GM11168 (cell line): Measurements from ENCODE around the gene C19orf25.

ENCODE experiments used
- in situ Hi-C: fragments of 300-500 bp; cut with MboI; formaldehyde crosslinking; loops from one replicate; pipeline ENCODE4 v1.12.0; 2022; ENCODE audit warnings: low sequenced_read_pairs; ENCODE audit not compliant: unreplicated experiment

The C19orf25 gene

DNA sequence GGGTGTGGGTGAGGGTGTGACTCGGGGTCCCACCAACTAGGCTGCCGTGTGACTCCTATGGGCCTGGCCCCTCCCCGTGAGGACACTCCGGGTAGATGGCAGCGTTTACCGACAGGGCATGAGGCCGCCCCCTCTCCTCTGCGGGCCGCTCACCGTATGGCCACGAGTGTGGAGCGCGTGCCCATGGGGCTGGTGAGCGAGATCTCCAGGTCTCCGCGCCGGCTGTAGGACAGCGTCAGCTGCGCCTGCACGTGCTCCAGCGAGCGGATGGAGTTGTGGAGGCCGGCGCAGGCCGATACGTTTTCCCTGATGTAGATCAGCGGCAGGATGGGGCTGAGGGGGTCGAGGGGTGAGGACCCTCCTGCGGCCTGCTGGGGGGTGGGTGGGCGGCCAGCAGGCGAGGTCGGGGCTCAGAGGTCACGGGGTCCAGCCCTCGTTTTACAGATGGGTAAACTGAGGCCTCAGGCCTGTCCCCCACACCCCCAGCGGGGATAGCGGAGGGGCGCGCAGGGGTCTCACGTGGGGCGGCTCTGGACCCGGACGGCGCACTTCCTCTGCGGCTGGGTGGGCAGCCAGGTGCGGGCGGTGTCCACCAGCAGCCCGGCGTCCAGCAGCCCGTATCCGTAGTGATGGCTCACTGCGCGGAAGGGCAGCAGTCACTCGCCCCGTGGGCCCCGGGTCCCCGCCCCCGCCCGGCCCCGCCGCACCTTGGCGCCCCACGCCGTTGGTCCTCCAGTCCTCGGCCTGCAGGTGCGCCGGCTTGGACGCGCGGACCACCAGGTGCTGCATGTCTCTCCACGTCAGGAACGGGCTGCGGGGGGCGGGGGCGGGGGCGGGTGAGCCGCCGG, 4.3 kb upstream of the C19orf25 start:
- in situ Hi-C loops: no loop called here

DNA sequence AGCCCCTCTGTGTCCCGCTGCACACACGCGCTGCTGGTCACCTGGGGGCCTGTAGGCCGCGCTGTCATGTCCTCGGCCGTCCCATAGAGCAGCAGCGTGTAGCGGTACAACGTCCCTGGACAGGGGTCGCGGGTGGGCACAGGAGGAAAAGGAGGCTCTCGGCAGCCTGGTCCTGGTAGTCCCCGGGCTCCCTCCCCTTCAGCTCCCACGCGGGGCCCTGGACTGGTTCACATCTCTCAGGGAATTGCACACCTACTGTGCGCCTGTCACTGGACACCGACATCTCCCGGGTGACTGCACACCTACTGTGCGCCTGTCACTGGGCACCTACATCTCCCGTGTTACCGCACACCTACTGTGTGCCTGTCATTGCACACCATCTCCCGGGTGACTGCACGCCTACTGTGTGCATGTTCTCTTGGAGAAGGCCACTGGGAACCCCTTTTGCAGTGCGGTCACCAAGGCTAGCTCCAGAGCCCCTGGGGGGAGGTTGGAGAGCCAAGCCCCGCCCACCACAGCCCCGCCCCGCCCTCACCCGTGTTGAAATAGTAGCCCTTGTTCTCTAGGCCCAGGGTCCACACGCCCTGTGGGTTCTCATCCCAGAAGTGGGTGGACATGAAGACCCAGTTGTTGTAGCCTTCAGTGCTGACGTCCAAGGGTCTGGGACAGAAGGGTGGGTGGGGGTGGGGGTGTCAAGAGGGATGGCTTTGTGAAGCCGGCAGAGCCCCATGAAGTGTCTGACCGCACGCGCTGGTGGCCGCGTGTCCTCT, 3.5 kb upstream of the C19orf25 start:
- in situ Hi-C loops: no loop called here

DNA sequence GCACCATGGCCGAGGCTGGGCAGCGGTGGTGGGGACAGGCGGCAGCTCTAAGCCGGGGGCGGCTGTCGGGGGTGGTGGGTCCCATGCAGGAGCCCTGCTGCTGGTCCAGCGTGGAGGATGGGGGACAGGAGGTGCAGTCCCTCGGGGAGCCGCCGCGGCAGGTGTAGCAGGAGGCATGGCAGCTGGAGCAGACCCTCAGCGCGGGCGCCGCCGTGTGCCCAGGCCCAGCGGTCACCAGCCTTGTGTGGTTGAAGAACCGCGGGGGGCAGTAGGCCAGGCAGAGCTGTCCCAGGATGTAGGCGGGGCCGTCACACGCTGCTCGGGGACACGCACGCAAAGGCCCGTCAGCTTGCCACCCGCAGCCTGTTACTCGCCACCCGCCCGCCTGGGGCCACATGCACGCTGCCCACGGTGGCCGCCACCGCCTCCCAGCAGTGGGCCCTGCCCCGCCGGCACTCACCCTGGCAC, 2.9 kb upstream of the C19orf25 start:
- in situ Hi-C loops: no loop called here

DNA sequence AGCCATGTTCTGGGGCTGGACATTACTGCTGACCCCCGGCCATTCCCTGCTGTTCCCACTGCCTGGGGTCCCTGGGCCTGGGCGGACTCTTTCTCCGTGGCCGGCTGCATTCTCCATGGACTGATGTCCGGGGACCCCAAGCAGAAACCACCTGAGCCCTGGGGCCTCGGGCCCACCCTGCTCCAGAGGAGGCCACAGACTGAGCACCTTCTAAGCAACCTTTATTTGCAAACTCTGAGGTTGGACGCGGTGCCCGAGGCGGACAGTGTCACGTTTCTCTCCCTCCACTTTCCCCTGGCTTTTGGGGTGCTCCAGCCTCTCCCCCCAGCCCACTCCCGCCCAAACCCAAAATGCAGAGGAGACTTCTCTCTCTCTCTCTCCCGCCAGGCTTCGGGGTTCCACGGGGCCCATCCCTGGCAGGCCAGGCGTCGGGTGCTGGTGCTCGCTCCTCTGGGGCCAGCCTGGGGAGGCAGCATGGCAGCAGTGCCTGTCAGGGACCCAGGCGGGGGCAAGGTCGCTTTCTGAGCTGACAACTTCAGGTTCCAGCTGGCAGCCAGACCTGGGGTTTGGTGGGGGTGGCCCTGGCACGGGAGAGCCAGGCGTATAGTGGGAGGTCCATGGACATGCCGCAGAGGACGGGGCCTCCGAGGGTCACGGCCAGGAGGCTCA, 2.3 kb upstream of the C19orf25 start:
- in situ Hi-C loops: no loop called here

DNA sequence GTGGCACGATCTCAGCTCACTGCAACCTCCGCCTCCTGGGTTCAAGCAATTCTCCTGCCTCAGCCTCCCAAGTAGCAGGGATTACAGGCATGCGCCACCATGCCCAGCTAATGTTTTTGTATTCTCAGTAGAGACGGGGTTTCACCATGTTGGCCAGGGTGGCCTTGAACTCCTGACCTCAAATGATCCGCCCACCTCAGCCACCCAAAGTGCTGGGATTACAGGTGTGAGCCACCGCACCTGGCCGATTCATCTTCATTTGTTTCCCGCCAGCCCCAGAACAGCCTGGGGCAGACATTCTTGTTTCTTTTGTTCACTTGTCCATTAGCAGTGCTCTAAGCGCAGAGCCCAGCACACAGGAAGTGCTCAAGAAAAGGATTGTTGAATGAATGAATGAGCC, 2.0 kb downstream of the C19orf25 start:
- in situ Hi-C loops: loop anchor here (5.0 kb wide), 1 partner anchor 60 kb away; no protein-coding TSS in a partner anchor

DNA sequence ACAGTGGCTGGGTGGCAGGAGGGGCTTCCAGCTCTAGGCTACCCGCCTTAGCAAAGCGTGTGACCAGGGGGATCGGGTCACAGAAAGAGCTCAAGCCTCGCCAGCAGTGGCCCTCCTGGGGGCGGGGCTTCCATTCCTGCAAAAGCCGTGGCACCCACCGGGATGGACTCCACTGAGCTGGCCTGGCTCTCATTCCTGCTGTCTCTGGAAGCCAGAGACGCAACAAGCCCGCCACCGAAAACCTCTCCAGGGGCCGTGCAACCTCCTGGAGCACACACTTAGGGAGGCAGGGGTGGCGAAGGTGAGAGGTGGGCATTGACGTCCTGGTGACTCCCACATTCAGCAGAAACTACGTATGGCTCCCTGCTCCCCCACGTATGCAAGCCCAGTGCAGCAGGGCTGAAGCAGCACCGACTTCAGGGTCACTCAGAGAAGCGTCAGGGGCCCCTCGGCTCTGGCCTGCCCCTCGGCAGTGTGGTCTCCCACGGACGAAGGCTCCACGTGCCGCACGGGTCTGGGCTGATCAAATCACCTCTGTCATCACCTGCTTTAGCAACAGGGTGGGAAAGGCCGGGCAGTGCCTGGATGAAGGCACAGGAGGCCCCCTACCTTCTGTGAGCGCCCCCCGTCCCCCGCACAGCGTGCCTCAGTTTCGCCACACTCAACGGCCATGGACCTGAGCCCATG, 3.1 kb downstream of the C19orf25 start:
- in situ Hi-C loops: loop anchor here (5.0 kb wide), 1 partner anchor 59 kb away; no protein-coding TSS in a partner anchor

DNA sequence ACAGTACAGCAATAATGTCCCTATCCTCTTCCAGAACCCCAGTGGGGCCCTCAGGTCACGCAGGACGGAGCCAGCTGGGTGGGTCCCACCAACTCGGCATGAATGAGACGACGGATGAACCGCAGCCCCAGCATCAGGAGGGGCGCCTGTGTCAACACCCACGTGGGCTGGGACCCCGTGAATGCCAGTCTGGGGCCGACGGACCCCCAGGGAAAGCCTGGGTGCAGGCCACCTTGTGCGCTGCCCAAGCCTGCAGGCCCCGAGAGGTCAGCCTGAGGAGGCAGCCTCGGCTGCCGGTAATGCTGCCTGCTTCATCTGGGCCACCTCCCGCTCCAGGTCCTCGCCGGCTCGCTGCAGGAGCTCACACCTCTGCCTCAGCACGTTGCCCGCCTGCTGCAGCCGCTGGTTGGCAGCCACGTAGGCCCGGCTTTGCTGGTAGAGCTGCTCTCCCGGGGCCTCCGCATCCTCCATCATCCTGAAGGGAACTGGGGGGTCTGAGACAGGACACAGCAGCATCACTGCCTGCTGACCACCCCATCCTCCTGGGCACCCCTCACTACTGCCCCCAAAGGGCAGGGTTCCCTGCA, 4.2 kb downstream of the C19orf25 start:
- in situ Hi-C loops: loop anchor here (5.0 kb wide), 1 partner anchor 58 kb away; no protein-coding TSS in a partner anchor

DNA sequence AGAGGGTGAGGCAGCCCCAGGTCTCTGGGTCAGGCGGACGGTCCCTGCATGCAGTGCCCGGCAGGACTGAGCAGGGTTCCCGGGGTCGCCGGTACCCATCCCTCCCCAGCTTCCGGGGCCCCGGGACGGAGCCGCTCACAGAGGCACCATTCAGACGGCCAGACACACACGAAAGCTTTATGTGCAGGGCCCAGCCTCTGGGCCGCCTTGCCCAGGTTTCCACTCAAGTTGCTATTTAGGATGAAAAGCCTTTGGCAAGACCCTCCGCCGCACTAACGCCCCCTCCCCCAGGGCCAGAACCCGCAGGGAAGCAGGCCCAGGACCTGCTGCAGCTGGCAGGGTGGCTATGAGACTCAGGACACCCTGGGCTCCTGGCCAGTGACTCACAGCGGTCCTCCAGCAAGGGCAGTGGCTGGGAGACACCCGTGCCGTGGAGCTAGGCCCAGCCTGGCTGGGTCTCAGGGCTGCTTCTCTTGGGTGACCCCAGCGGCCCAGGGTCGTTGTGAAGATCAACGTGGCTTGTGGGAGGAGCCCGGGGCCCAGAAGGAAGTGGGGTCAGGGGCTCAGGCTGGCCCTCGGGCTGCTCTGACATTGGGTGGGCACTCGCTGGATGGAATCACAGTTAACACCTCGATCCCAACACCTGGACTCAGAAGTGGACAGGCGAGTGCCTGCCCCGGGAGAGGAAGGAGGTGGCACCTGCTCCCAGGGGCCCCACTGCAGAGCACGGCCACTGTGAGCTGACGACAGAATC, 4.8 kb downstream of the C19orf25 start:
- in situ Hi-C loops: no loop called here

DNA sequence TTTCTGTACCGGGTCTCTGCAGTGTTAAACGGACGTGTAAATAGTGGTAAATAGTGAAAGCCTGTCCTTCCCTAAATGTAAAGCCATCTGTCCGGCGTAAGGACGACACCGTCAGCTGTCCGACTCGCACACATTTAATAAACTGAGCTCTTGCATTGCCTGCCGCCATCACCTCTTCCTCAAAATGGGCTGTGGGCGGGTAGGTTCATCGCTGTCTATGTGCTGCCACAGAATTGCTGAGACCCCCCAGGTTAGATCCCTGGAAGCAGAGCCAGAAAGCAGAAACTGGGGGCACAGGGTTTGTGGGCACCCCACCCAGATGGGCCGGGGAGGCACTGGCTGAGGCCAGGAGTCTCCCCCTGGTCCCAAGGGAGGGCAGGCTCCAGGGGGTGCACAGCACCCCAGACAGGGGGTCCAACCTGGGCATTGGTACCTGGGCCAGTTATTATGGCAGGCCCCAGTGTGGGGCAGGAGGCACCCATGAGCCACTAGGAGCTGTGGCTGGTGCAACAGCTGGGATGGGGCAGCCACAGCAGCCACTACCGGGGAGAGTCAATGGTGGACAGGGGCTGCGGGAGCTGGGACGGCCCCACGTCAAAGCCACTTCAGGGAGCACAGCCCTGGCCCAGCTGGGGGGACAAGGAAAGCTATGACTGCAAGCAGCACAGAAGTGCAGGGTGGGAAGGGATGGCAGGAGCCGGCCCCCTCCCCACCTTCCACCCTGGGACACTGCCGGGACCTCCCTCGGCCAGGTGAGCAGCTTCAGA, 5.7 kb downstream of the C19orf25 start:
- in situ Hi-C loops: no loop called here

DNA sequence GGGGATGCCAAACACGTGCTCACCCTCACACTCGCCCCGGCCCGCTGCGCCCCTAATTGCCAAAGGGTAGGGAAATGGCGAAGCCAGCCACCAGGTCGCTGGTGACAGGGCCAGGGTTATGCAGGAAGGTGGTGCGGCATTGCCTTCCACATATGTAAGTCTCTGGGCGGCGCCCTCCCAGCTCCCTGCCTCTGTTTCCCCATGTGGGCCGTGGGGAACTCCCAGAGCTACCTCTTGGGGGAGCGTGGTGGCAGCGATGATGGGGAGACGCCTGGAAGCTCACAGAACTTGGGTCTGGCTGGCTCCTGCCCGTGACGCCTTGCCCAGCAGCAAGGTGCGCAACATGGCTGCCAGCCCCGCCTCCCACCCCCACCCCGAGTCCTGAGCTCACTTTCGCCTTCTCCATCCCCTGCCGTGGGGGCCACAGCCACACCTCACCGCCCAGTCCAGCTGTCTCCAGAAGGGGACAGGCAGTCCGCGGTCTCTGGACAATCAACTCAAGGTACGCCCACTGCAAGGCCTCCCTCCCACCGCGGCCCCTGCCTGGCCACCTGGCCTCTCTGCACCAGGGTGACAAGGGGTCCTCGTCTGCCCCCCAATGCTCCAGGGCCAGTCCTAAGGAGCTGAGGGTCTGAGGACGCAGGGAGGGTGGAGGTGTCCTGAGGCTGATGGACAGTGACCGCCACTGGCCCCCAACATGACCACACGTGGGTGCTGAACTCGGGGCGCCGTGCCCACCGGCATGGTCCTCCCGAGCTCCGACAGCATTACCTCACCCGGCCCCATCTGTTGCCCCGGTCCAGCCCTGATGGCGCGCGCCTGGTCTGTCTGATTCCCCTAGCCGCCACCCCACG, 6.6 kb downstream of the C19orf25 start:
- in situ Hi-C loops: no loop called here

DNA sequence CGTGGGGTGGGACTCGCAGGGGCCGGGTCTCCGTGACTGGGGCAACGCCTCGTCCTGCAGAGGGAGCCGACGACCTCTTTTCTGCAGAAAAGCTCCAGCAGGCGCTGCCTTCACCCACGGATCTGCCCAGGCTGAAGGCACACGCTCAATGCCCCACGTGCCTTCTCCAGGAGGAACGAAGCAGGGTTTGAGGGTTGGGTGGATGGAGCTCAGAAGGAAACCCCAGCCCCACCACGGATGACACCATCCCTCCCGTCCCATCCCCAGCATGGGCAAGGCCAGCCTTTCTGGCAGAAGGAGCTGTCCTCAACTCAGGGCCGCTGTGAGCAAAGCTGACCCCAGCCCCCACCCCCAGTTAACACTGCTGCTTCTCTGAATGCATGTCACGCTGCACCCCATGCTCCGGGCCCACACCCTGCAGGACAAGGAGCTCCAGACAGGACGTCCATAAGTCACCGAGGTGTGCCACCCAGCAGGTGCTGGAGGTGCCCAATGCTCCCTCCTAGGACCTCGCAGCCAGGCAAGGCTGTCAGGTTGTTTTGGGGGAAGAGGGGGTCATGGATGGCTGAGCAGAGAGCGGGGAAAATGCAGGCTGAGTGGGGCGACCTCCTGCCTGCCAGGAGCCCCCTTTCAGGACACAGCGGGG, 7.4 kb downstream of the C19orf25 start:
- in situ Hi-C loops: no loop called here

DNA sequence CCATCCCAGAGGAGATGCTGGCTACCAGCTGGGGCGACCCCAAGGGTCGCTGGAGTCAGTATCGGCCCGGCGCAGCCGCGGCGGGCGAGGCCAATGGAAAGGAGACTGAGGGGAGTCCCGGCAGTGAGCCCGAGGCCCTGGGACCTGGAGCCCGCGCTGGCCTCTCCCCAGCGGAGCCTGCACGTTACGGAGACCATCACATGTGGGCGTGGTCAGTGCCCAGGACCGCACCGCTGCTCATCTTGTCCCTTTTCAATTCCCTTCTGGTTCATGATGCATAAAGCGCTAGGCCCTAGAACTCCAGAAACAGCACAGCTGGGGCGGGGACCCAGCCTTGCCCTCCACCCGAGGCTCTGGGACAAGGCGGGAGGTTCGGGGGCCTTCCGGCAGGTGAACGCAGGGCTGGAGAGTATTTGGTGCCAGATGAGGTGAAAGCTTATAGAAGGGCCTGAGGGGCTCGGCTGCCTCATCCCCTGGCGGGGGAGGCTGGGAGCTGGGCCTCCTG, 8.0 kb downstream of the C19orf25 start:
- in situ Hi-C loops: no loop called here

DNA sequence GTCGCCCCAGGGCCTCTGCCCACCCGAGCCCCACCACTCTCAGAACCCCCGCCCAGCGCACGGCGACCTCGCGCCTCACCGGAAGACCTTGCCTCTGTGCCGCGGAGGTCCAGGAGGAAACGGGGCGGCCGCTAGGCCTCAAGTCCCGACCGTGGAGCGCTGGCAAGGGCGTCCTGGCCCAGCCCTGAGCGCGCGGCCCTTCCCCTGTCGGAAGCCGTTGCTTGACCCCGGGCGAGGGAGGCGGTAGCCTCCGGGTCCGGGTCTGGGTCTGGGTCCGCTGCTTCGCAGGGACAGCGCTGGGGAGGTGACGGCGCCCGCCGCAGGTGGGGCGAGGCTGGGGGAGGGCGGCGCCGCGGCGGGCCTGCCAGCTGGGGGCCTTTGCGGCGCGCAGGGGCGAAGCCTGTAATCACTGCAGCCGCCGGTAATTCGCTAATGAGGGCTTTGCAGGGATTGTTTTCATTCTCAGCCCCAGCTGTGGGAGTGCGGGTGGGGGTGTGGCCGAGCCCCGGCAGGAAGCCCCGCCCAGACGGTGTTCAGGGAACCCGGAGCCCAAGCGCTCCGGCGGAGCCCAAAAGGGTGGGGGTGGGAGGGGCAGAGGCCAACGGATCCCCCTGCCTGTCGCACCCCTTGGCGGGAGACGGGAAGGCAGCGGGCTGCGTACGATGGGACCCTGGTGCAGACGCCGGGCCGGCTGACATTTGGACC, 8.6 kb downstream of the C19orf25 start:
- in situ Hi-C loops: no loop called here

DNA sequence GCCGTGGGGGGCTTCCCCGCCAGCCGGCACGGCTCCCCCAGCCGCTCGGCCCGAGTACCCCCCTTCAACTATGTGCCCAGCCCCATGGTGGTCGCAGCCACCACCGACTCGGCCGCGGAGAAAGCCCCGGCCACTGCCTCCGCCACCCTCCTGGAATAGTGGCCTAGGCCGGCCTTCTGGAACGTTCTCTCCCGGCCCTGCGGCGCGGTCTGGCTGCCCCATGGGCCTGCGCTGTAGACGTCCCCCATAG, 9.0 kb downstream of the C19orf25 start:
- in situ Hi-C loops: no loop called here

DNA sequence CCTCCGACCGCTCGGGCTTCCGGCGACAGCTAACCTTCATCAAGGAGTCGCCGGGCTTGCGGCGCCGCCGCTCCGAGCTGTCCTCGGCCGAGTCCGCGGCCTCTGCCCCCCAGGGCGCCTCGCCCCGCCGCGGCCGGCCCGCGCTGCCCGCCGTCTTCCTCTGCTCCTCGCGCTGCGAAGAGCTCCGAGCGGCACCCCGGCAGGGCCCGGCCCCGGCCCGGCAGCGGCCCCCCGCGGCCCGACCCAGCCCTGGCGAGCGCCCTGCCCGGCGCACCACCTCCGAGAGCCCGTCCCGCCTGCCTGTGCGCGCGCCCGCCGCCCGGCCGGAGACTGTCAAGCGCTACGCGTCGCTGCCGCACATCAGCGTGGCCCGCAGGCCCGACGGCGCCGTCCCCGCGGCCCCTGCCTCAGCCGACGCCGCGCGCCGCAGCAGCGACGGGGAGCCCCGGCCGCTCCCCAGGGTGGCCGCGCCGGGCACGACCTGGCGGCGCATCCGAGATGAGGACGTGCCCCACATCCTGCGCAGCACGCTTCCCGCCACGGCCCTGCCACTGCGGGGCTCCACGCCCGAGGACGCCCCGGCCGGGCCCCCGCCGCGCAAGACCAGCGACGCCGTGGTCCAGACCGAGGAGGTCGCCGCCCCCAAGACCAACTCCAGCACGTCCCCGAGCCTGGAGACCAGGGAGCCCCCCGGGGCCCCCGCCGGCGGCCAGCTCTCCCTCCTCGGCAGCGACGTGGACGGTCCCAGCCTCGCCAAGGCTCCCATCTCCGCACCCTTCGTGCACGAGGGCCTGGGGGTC, 9.6 kb downstream of the C19orf25 start:
- in situ Hi-C loops: no loop called here

DNA sequence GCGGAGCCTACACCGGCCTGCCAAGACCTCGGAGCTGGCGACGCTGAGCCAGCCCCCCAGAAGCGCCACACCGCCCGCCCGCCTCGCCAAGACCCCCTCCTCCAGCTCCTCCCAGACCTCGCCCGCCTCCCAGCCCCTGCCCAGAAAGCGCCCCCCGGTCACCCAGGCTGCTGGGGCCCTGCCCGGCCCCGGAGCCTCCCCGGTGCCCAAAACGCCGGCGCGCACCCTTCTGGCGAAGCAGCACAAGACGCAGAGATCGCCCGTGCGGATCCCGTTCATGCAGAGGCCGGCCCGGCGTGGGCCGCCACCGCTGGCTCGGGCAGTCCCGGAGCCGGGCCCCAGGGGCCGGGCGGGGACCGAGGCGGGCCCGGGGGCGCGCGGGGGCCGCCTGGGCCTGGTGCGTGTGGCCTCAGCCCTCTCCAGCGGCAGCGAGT, 10.2 kb downstream of the C19orf25 start:
- in situ Hi-C loops: no loop called here
